ENCODE results near the gene SIL1. TPM values are rescaled to one million over a fixed set of nuclear protein-coding genes. Genes with fewer than 3 reads are reported as not detected.
A peak's percentile ranks its signal among the peaks of the same experiment; 100 is the strongest.

The SIL1 gene
- total and polyA plus RNA-seq, 2 of the 8 experiments (the other 6 are each of a cell fraction or from before 2014, with no cell fraction given), result 8.3 to 12.8 TPM

- Histone ChIP-seq H3K27me3 (replicated peaks in 1 of 4; ENCODE audit: control insufficient read depth in 3 of 4, extremely low read depth in 1 of 4, insufficient read depth in 3 of 4, low read length in 3 of 4) (no peaks in the 10 kb centered on the region), H2BK20ac (ENCODE audit: low read length) (no peak overlapping the region), H3K79me1 (ENCODE audit: low read depth, low read length) (no peaks in the 10 kb centered on the region), H2BK5ac (ENCODE audit: low read depth, low read length) (no peak overlapping the region), H2BK12ac (ENCODE audit: low read depth, low read length) (no peak overlapping the region), H3K14ac (ENCODE audit: insufficient read length) (no peak overlapping the region), H2AK5ac (ENCODE audit: low read depth, low read length) (no peak overlapping the region), H3K4me1 (replicated peaks in 1 of 4; ENCODE audit: control insufficient read depth in 3 of 4, insufficient read depth in 4 of 4, low read length in 3 of 4) (peaks cover 0 to 4% (median 0%) of the 10 kb centered on the region in 4 experiments; a peak in 1 of 7 replicates), H3K4me3 (ENCODE audit: extremely low read depth in 1 of 4, insufficient read depth in 2 of 4, low read depth in 3 of 4, low read length in 4 of 4) (no peak overlapping the region), H2BK120ac (replicated peaks; ENCODE audit: low read depth, low read length) (no peak overlapping the region), H3K79me2 (ENCODE audit: control insufficient read depth in 1 of 2, insufficient read depth in 2 of 2, low read length in 2 of 2) (no peaks in the 10 kb centered on the region), H3K9me3 (ENCODE audit: insufficient read depth in 2 of 2, low read depth in 1 of 2, low read length in 1 of 2) (no peaks in the 10 kb centered on the region), H3K4me2 (ENCODE audit: insufficient read depth in 1 of 2, low read depth in 2 of 2, low read length in 2 of 2) (no peak overlapping the region), H4K8ac (ENCODE audit: extremely low read depth, insufficient read depth, low read length) (no peak overlapping the region), H3K9ac (replicated peaks in 1 of 4; ENCODE audit: extremely low read depth in 1 of 4, low read depth in 3 of 4, low read length in 3 of 4) (no peak overlapping the region), H3K23me2 (ENCODE audit: low read depth, low read length) (no peaks in the 10 kb centered on the region), H3K23ac (ENCODE audit: insufficient read length) (no peak overlapping the region), H3K4ac (replicated peaks; ENCODE audit: insufficient read length, low read depth, low read length) (no peak overlapping the region), H3K36me3 (ENCODE audit: control insufficient read depth in 2 of 4, insufficient read depth in 4 of 4, low read length in 3 of 4) (no peaks in the 10 kb centered on the region), H4K91ac (replicated peaks; ENCODE audit: insufficient read length, low read length) (no peak overlapping the region), H2AFZ (ENCODE audit: low read length) (no peak overlapping the region), H3K18ac (ENCODE audit: extremely low read depth, low read length) (no peak overlapping the region), H4K5ac (ENCODE audit: insufficient read length, low read depth, low read length) (no peak overlapping the region), H3K27ac (ENCODE audit: low read depth, low read length) (no peak overlapping the region), H4K20me1 (replicated peaks in 1 of 2; ENCODE audit: control insufficient read depth in 1 of 2, insufficient read depth in 2 of 2, low read length in 2 of 2) (no peaks in the 10 kb centered on the region), H3K56ac (replicated peaks; ENCODE audit: insufficient read length, low read depth, low read length) (no peak overlapping the region), H2BK15ac (ENCODE audit: low read length) (0 out of 2 replicates have a peak overlapping the region, but pooled peaks have one; percentile 10)
- POLR2A ChIA-PET (ENCODE audit: partially characterized antibody), result no interaction called here
- CTCF ChIA-PET (ENCODE audit: partially characterized antibody), result interaction anchor here (0.6 to 4.0 kb wide), 5 partner anchors 8 to 335 kb away, joined by 3 to 11 read pairs (median 4); no protein-coding TSS in a partner anchor
- no peak for FAIRE-seq
- no peak for DNase-seq (ENCODE audit: low read depth in 1 of 2, low spot score in 2 of 2)
- 63% methylated on average over 3 of the region's 3 CpGs; no CpG with 5 or more reads in 1 of the 2 experiments for WGBS, 2 experiments (ENCODE audit: extremely low coverage in 1 of 2, insufficient coverage in 1 of 2, insufficient read length in 1 of 2, insufficient replicate concordance in 2 of 2, low coverage in 1 of 2, low lambda C conversion rate in 2 of 2, missing lambda C conversion rate in 1 of 2)
- TF ChIP-seq MAFK (IDR thresholded peaks at IDR 0.05; ENCODE audit: low read depth, low read length) (no peak), RAD21 (IDR thresholded peaks at IDR 0.05 in 1 of 2, conservative IDR thresholded peaks at IDR 0.05 in 1 of 2; ENCODE audit: low read depth in 2 of 2, low read length in 2 of 2) (no peak), CHD2 (IDR thresholded peaks at IDR 0.05; ENCODE audit: low read length) (no peak), POU5F1 (IDR thresholded peaks at IDR 0.05; ENCODE audit: low read depth, low read length) (no peak), TAF7 (optimal IDR thresholded peaks at IDR 0.05; ENCODE audit: borderline replicate concordance, low read depth, low read length) (no peak), POLR2AphosphoS5 (IDR thresholded peaks at IDR 0.05; ENCODE audit: low read depth, low read length) (no peak), PHF8 (conservative IDR thresholded peaks at IDR 0.05; ENCODE audit: low read depth, low read length) (no peak), CHD1 (IDR thresholded peaks at IDR 0.05; ENCODE audit: low read depth, low read length) (no peak), CREB1 (IDR thresholded peaks at IDR 0.05) (no peak), EGR1 (IDR thresholded peaks at IDR 0.05; ENCODE audit: borderline replicate concordance, low read depth, low read length) (no peak)
- TF ChIP-seq, protein P1, sequence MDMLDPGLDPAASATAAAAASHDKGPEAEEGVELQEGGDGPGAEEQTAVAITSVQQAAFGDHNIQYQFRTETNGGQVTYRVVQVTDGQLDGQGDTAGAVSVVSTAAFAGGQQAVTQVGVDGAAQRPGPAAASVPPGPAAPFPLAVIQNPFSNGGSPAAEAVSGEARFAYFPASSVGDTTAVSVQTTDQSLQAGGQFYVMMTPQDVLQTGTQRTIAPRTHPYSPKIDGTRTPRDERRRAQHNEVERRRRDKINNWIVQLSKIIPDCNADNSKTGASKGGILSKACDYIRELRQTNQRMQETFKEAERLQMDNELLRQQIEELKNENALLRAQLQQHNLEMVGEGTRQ (IDR thresholded peaks at IDR 0.05; ENCODE audit: low read length), result no peak
- TF ChIP-seq, protein P2, sequence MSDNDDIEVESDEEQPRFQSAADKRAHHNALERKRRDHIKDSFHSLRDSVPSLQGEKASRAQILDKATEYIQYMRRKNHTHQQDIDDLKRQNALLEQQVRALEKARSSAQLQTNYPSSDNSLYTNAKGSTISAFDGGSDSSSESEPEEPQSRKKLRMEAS (IDR thresholded peaks at IDR 0.05), result no peak
These were observed 48.5 kb downstream of the SIL1 start for GRCh38 chr5:139149477-139150199.
